ENCODE results near the gene UPF3A.

DNA sequence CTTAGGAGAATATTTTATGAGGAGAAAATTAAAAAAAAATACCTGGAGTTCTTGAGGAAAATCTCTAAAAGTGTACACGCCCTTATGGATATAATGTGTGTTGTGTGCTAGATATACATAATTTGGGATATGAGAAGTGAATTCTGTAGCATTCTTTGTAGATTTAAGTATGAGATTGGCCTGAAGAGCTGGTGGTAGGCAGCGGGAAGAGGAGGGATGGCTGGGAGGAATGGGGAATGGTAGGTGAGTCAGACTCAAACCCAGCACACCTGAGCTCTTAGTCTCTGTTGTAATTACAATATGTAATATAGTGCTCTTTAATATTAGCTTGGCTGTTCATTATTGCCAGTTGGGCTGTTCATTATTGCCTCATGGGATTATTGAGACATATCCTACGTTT is 39.9 kb downstream of the UPF3A start:
- TF ChIP-seq POLR2A (IDR thresholded peaks at IDR 0.05): no peak
- no peak for TF ChIP-seq CTCF (IDR thresholded peaks at IDR 0.05 in 8 of 11, conservative IDR thresholded peaks at IDR 0.05 in 3 of 11)
